Measurements from ENCODE around the gene MN1.

Gene MN1

GRCh38 chr22:27801616-27802345, at the start of gene MN1:
Gene MN1 (minus strand): TSS chr22:27801756. CDS start chr22:27800543, 1,213 bp downstream.
- Histone ChIP-seq H3K4me3 (peak within 1 kb of the TSS; percentile 89), H3K9me3 (ENCODE audit: low read depth, low read length) (no peaks in the 10 kb centered on the region), H3K27ac (peak within 1 kb of the TSS; percentile 88), H3K36me3 (ENCODE audit: insufficient read depth, low read length) (peaks cover 5% of the 10 kb centered on the region; the same call in 1 of the 2 replicates), H3K9ac (ENCODE audit: insufficient read length) (peak within 1 kb of the TSS; percentile 82)
- TF ChIP-seq POLR2AphosphoS5 (IDR thresholded peaks at IDR 0.05; ENCODE audit: borderline replicate concordance, low read depth, low read length) (peak; percentile 53), EZH2 (IDR thresholded peaks at IDR 0.05) (no peak)
- DNase-seq (ENCODE audit: low read depth, low spot score), result no peak

DNA sequence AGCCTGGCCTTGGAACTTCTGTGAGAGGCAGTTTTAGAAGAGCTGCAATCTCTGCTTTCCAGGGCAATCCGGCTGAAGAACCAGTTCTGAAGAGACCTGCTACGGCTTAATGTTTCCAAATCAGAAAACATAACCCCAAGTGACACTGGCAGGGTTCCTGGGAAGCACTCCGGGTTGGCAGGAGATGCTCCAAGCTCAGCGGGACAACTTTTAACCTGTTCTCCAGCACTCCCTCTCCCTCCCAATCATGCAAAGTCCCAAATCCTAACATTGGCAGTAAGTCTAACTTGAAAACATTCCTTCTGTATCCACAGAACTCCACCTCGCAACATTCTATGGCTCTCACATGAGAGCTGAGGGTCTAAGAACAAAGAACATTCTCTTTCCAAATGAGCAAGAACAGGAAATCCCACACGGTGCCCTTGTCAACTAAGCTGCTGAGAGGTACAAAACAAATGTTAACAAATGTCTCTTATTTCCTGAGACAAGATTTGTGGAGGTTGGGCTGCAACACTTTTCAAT, 48.5 kb upstream of the MN1 start:
- DNase-seq (ENCODE audit: low read depth, low spot score), result peak; percentile 78
- peak overlapping the region; percentile 82 for H3K27ac ChIP-seq

DNA sequence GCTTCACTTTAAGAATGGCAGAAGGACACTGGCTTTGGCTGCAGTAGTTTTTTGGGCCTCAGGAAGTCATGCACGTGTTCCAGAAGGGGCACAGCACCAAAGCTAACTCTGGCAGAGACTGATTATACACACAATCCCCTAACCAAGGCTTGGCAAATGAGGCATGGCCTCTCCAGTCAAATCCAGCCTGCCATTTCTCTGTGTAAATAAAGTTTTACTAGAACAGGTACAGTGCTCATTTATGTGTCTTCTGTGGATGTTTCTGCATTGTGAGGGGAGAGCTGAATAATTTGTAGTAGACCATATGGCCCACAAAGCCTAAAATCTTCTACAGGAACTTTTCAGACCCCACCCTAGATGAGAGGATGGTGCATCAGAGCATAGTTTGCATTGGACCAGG, 46.4 kb upstream of the MN1 start:
- DNase-seq (ENCODE audit: low read depth, low spot score), result no peak
- TF ChIP-seq FOXP2 (optimal IDR thresholded peaks at IDR 0.05; ENCODE audit: control extremely low read depth, extremely low read length, insufficient read depth) (no peak), EZH2 (IDR thresholded peaks at IDR 0.05) (no peak)
- H3K36me3 ChIP-seq (ENCODE audit: insufficient read depth, low read length), result peaks cover 44% of the 10 kb centered on the region
- H3K9ac ChIP-seq (ENCODE audit: insufficient read length), result no peak overlapping the region
- no peak overlapping the region for H3K4me3 ChIP-seq
- no peak overlapping the region for H3K27ac ChIP-seq
- H3K9me3 ChIP-seq (ENCODE audit: low read depth, low read length), result no peaks in the 10 kb centered on the region

More for the DNA sequence above, 48.5 kb upstream of the MN1 start:
- H3K9me3 ChIP-seq (ENCODE audit: low read depth, low read length), result no peaks in the 10 kb centered on the region
- H3K36me3 ChIP-seq (ENCODE audit: insufficient read depth, low read length), result peaks cover 61% of the 10 kb centered on the region
- no peak overlapping the region for H3K9ac ChIP-seq (ENCODE audit: insufficient read length)
- peak overlapping the region; percentile 36 for H3K4me3 ChIP-seq
- TF ChIP-seq EZH2 (IDR thresholded peaks at IDR 0.05), result no peak
- no peak for TF ChIP-seq FOXP2 (optimal IDR thresholded peaks at IDR 0.05; ENCODE audit: control extremely low read depth, extremely low read length, insufficient read depth)
- no peak; the same call in 1 of the 2 replicates for TF ChIP-seq POLR2AphosphoS5 (IDR thresholded peaks at IDR 0.05; ENCODE audit: borderline replicate concordance, low read depth, low read length)

GRCh38 chr22:27846910-27847309, 45.4 kb upstream of the MN1 start:
- Histone ChIP-seq H3K4me3 (no peak overlapping the region), H3K36me3 (ENCODE audit: insufficient read depth, low read length) (peaks cover 34% of the 10 kb centered on the region), H3K27ac (no peak overlapping the region), H3K9me3 (ENCODE audit: low read depth, low read length) (no peaks in the 10 kb centered on the region), H3K9ac (ENCODE audit: insufficient read length) (no peak overlapping the region)
- TF ChIP-seq POLR2AphosphoS5 (IDR thresholded peaks at IDR 0.05; ENCODE audit: borderline replicate concordance, low read depth, low read length) (no peak), EZH2 (IDR thresholded peaks at IDR 0.05) (no peak), FOXP2 (optimal IDR thresholded peaks at IDR 0.05; ENCODE audit: control extremely low read depth, extremely low read length, insufficient read depth) (no peak)
- DNase-seq (ENCODE audit: low read depth, low spot score), result no peak

DNA sequence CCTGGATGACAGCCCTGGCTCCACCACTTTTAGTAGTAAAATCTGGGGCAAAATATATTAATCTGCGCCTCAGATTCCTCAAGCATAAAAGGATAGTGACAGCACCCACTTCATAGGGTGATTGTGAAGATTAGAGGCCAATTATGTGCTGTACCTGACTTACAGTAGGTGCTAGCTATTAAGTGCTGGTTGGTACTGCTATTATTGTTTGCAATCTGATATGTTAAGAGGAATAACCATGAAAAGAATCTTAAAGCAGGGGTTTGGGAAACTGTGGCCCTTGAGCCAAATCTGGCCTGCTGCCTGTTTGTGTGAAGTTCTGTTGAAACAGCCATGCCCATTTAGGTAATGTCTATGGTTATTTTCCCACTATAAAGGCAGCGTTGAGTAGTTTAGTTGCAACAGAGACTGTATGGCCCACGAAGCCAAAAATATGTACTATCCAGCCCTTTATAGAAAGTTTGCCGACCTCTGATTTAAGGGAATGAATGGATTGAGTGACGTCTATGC, 44.7 kb upstream of the MN1 start:
- no peaks in the 10 kb centered on the region for H3K9me3 ChIP-seq (ENCODE audit: low read depth, low read length)
- no peak for DNase-seq (ENCODE audit: low read depth, low spot score)
- no peak overlapping the region for H3K4me3 ChIP-seq
- H3K27ac ChIP-seq, result no peak overlapping the region
- H3K9ac ChIP-seq (ENCODE audit: insufficient read length), result no peak overlapping the region
- TF ChIP-seq FOXP2 (optimal IDR thresholded peaks at IDR 0.05; ENCODE audit: control extremely low read depth, extremely low read length, insufficient read depth) (no peak), POLR2AphosphoS5 (IDR thresholded peaks at IDR 0.05; ENCODE audit: borderline replicate concordance, low read depth, low read length) (no peak), EZH2 (IDR thresholded peaks at IDR 0.05) (no peak)
- H3K36me3 ChIP-seq (ENCODE audit: insufficient read depth, low read length), result peaks cover 28% of the 10 kb centered on the region

GRCh38 chr22:27845644-27846043, 44.1 kb upstream of the MN1 start:
- Histone ChIP-seq H3K9me3 (ENCODE audit: low read depth, low read length) (no peaks in the 10 kb centered on the region), H3K36me3 (ENCODE audit: insufficient read depth, low read length) (peaks cover 22% of the 10 kb centered on the region), H3K27ac (no peak overlapping the region), H3K4me3 (no peak overlapping the region), H3K9ac (ENCODE audit: insufficient read length) (no peak overlapping the region)
- no peak for TF ChIP-seq EZH2 (IDR thresholded peaks at IDR 0.05)
- no peak for TF ChIP-seq FOXP2 (optimal IDR thresholded peaks at IDR 0.05; ENCODE audit: control extremely low read depth, extremely low read length, insufficient read depth)
- no peak for TF ChIP-seq POLR2AphosphoS5 (IDR thresholded peaks at IDR 0.05; ENCODE audit: borderline replicate concordance, low read depth, low read length)
- DNase-seq (ENCODE audit: low read depth, low spot score), result no peak

DNA sequence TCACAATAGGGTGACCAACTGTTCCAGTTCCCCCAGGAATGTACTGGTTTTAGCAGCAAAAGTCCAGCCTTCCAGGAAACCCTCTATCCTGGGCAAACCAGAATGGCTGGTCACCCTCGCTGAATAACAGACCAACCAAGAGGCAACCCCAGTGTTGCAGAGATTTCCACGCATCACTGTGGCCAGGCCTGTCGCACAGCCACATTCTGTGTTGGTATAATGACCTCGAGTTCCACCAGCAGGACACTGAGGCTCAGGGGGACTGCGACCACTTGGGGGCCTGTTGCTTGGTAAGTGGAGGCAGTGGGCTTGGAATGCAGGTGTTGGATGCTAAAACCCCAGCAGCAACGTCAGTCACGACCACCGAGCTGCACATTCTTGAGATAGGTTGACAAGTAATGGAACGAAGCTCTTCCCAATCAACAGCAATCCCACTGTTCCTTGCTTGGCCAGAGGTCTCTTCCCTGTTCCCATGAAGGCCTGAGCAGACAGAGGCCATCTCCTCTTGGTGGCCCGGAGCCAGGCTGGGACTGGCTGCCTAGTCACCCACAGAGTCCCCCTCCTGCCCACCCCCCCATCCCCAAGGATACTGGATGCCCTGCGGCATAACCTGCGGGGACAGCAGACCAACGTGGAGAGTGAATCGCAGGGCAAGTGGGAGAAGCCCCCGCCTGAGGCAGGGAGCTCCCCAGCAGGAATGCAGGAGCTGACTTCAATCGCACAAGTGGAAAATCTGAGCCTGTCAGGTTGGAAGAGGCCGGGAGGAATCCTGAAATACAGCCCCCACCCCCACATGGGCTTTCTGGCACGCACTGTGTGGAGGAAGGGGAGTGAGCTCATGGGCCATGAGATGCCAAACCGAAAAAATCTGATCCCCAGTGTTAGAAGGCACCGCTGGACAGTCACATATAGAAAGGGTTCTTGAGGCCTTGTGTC, 43.4 kb upstream of the MN1 start:
- no peak for TF ChIP-seq EZH2 (IDR thresholded peaks at IDR 0.05)
- no peak for TF ChIP-seq FOXP2 (optimal IDR thresholded peaks at IDR 0.05; ENCODE audit: control extremely low read depth, extremely low read length, insufficient read depth)
- TF ChIP-seq POLR2AphosphoS5 (IDR thresholded peaks at IDR 0.05; ENCODE audit: borderline replicate concordance, low read depth, low read length), result no peak
- no peak overlapping the region for H3K27ac ChIP-seq
- no peaks in the 10 kb centered on the region for H3K9me3 ChIP-seq (ENCODE audit: low read depth, low read length)
- DNase-seq (ENCODE audit: low read depth, low spot score), result no peak
- no peak overlapping the region for H3K9ac ChIP-seq (ENCODE audit: insufficient read length)
- H3K4me3 ChIP-seq, result no peak overlapping the region
- peaks cover 22% of the 10 kb centered on the region for H3K36me3 ChIP-seq (ENCODE audit: insufficient read depth, low read length)

GRCh38 chr22:27844256-27844655, 42.7 kb upstream of the MN1 start:
- no peaks in the 10 kb centered on the region for H3K9me3 ChIP-seq (ENCODE audit: low read depth, low read length)
- H3K36me3 ChIP-seq (ENCODE audit: insufficient read depth, low read length), result peaks cover 22% of the 10 kb centered on the region
- no peak for DNase-seq (ENCODE audit: low read depth, low spot score)
- H3K9ac ChIP-seq (ENCODE audit: insufficient read length), result no peak overlapping the region
- no peak overlapping the region for H3K27ac ChIP-seq
- TF ChIP-seq FOXP2 (optimal IDR thresholded peaks at IDR 0.05; ENCODE audit: control extremely low read depth, extremely low read length, insufficient read depth), result no peak
- TF ChIP-seq EZH2 (IDR thresholded peaks at IDR 0.05), result no peak
- no peak for TF ChIP-seq POLR2AphosphoS5 (IDR thresholded peaks at IDR 0.05; ENCODE audit: borderline replicate concordance, low read depth, low read length)
- H3K4me3 ChIP-seq, result no peak overlapping the region
